ENCODE data around the gene ARRDC5.
"Not testable (repeated sequence)": the region's sequence is repeated elsewhere in the genome, so short reads cannot be mapped to it uniquely, and the experiment has no call there.

GRCh38 chr19:4856468-4856867 is 46.2 kb downstream of the ARRDC5 start:
- TF ChIP-seq, protein P1, sequence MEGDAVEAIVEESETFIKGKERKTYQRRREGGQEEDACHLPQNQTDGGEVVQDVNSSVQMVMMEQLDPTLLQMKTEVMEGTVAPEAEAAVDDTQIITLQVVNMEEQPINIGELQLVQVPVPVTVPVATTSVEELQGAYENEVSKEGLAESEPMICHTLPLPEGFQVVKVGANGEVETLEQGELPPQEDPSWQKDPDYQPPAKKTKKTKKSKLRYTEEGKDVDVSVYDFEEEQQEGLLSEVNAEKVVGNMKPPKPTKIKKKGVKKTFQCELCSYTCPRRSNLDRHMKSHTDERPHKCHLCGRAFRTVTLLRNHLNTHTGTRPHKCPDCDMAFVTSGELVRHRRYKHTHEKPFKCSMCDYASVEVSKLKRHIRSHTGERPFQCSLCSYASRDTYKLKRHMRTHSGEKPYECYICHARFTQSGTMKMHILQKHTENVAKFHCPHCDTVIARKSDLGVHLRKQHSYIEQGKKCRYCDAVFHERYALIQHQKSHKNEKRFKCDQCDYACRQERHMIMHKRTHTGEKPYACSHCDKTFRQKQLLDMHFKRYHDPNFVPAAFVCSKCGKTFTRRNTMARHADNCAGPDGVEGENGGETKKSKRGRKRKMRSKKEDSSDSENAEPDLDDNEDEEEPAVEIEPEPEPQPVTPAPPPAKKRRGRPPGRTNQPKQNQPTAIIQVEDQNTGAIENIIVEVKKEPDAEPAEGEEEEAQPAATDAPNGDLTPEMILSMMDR (IDR thresholded peaks at IDR 0.05; ENCODE audit: poor library complexity, severe bottlenecking): not testable (repeated sequence)
- not testable (repeated sequence) for TF ChIP-seq TAF1 (IDR thresholded peaks at IDR 0.05; ENCODE audit: low read depth); POLR2AphosphoS5 (IDR thresholded peaks at IDR 0.05); SMC3 (conservative IDR thresholded peaks at IDR 0.05; ENCODE audit: poor library complexity); REST (IDR thresholded peaks at IDR 0.05; ENCODE audit: borderline replicate concordance); EZH2 (IDR thresholded peaks at IDR 0.05; ENCODE audit: borderline replicate concordance, insufficient read depth, low read length, poor library complexity, severe bottlenecking); RAD21 (conservative IDR thresholded peaks at IDR 0.05); EP300 (conservative IDR thresholded peaks at IDR 0.05; ENCODE audit: poor library complexity, severe bottlenecking)
